Heart left ventricle (tissue), 16 donors: ENCODE results near the gene BLACAT1. TPM values are rescaled to one million over a fixed set of nuclear protein-coding genes. Genes with fewer than 3 reads are reported as not detected.
A peak's percentile ranks its signal among the peaks of the same experiment; 100 is the strongest.

Experiments used
- ATAC-seq, 4 donors: fragments of 200-7000 bp; cut with Tn5 transposase; one replicate each; pipeline ENCODE4 v1.9.1; 2020 to 2022; ENCODE audit warnings: moderate library complexity in 4 of 4, mild to moderate bottlenecking in 3 of 4, moderate number of reproducible peaks in 1 of 4
- DNase-seq, 5 donors: peaks; one replicate each; pipeline ENCODE4 v3.0.0-alpha.2; 2020
- H3K27ac ChIP-seq, 12 donors: fragments of 200-600 bp; sonication (generic) in 4 of 12; one replicate each; pipeline versions ENCODE4 v1.5.0 to v1.8.0; 2016 to 2022; ENCODE audit warnings: mild to moderate bottlenecking in 2 of 12
- H3K27me3 ChIP-seq, 9 donors: fragments of 200-600 bp; sonication (generic) in 2 of 9; one replicate each; pipeline versions ENCODE4 v1.5.1 to v1.8.0; 2016 to 2022; ENCODE audit warnings: mild to moderate bottlenecking in 3 of 9
- H3K36me3 ChIP-seq, 9 donors: fragments of 200-600 bp; sonication (generic) in 2 of 9; one replicate each; pipeline versions ENCODE4 v1.5.0 to v1.8.0; 2018 to 2022; ENCODE audit warnings: mild to moderate bottlenecking in 2 of 9
- H3K4me1 ChIP-seq, 12 donors: fragments of 200-600 bp; sonication (generic) in 4 of 12; one replicate each; pipeline versions ENCODE4 v1.5.0 to v1.8.0; 2016 to 2022; ENCODE audit warnings: mild to moderate bottlenecking in 3 of 12
- H3K4me3 ChIP-seq, 12 donors: fragments of 200-600 bp; sonication (generic) in 4 of 12; one replicate each; pipeline versions ENCODE4 v1.5.0 to v1.8.0; 2017 to 2022; ENCODE audit warnings: mild to moderate bottlenecking in 9 of 12, moderate library complexity in 4 of 12
- H3K9me3 ChIP-seq, 12 donors: fragments of 200-600 bp; sonication (generic) in 4 of 12; one replicate each; pipeline versions ENCODE4 v1.5.0 to v1.8.0; 2016 to 2022; ENCODE audit warnings: mild to moderate bottlenecking in 1 of 12
- CTCF ChIP-seq, 12 donors: fragments of 200-600 bp; sonication (generic) in 4 of 12; IDR thresholded peaks; one replicate each; pipeline versions ENCODE4 v1.5.0 to v1.8.0; 2018 to 2022; ENCODE audit warnings: antibody characterized with exemption in 12 of 12, mild to moderate bottlenecking in 5 of 12
- POLR2A ChIP-seq, 2 donors: fragments of 450-650 bp; IDR thresholded peaks; one replicate each; pipeline ENCODE4 v1.6.1; 2017; ENCODE audit warnings: antibody characterized with exemption in 2 of 2, mild to moderate bottlenecking in 2 of 2, moderate library complexity in 2 of 2
- WGBS, 4 donors: extraction: QIAGEN DNeasy Blood & Tissue Kit in 2 of 4; methylation state at CpG; one replicate each; pipeline versions ENCODE4 v1.1.5 to v1.1.7; 2013 to 2018; 5-methylcytosine and 5-hydroxymethylcytosine counted together
- intact Hi-C, 10 donors: fragments of 100-400 bp; cut with DNase I; formaldehyde crosslinking; loops; one replicate each; pipeline versions ENCODE4 v1.11.1 to v1.14.2; 2022
- polyA plus RNA-seq, 2 donors: library from polyadenylated mRNA; stranded (reverse); fragments of 200-250 nt; gene quantifications; one replicate each; pipeline ENCODE4 v1.2.3, GENCODE V29; 2013
- total RNA-seq, 9 donors: library from RNA; depleted of rRNA in 2 of 9; stranded (reverse); fragments of >200 nt in 2 of 9; fragmentation: NEBNext Ultra II Directional in 3 of 9; extraction: Animal tissue kit (Norgen Biotek cat#: 25700) in 3 of 9; gene quantifications; one replicate each; pipeline versions ENCODE4 v1.1.0 to v1.2.4, GENCODE V29; 2016 to 2023
- donor health status: ischemic (EF 13 %, LVEDD 7.1; RV severe dilation, severe dysfunction).
- donor health status: healthy with polysubstance abuse.
- donor health status: DM: no; HTN: yes; CAD: no.
- donor health status: DM: no; HTN: no; CAD: no.
- donor health status: ischemic (EF 25% LVEDD 6.9; RV normal size, moderate dysfunction).
- donor health status: ischemic (EF 25% LVEDD 5.7; RV mildly dilated, moderate dysfunction).
- donor health status: healthy.
- donor health status: DM: yes; HTN: yes; CAD: no.
- donor health status: ischemic (EF 35%, LVEDD 5.7; RV mildly dilated, moderate dysfunction).
- donor health status: nonischemic (EF 11% LVEDD 7.7; RV severe dilation, severe dysfunction).
- donor health status: DM: yes; HTN: yes; CAD: no.
- donor health status: PGD.
- donor health status: ischemic (EF 29% LVEDD 5.4; RV normal size, mild dysfunction).
- donor health status: nonischemic (EF 23%, LVEDD 6.1; RV moderate dilation, normal function).

The BLACAT1 gene
- total and polyA plus RNA-seq, 11 donors: 0.27 TPM; not detected in 10

GRCh38 chr1:205441318-205441633, 14.6 kb downstream of the BLACAT1 start:
- Histone ChIP-seq H3K27ac (peak overlapping the region in 2 of 12 donors; percentile 73 to 78), H3K27me3 (no peaks in the 10 kb centered on the region), H3K4me1 (peaks cover 8 to 65% (median 43%) of the 10 kb centered on the region in 12 donors), H3K4me3 (peak overlapping the region in 1 of 12 donors; percentile 36), H3K9me3 (no peaks in the 10 kb centered on the region), H3K36me3 (no peaks in the 10 kb centered on the region)
- no peak for TF ChIP-seq POLR2A (IDR thresholded peaks at IDR 0.05)
- no peak for TF ChIP-seq CTCF (IDR thresholded peaks at IDR 0.05)
- ATAC-seq (no peak), DNase-seq (no peak)
- WGBS, 4 donors: 76 to 90% (median 84%) methylated on average over 6 of the region's 6 CpGs
- intact Hi-C loops: no loop called here

- ATAC-seq (peak; percentile 48 to 76 (median 52)), DNase-seq (peak in 4 of 5 donors; percentile 38 to 56 (median 47))
- Histone ChIP-seq H3K36me3 (no peaks in the 10 kb centered on the region), H3K4me1 (peaks cover 7 to 63% (median 43%) of the 10 kb centered on the region in 12 donors), H3K27ac (peak overlapping the region in 9 of 12 donors; percentile 1 to 78 (median 45)), H3K9me3 (no peaks in the 10 kb centered on the region), H3K4me3 (peak overlapping the region in 1 of 12 donors; percentile 36), H3K27me3 (no peaks in the 10 kb centered on the region)
- TF ChIP-seq POLR2A (IDR thresholded peaks at IDR 0.05) (no peak), CTCF (IDR thresholded peaks at IDR 0.05) (no peak)
- 43 to 58% (median 53%) methylated on average over 14 to 15 of the region's 15 CpGs for WGBS, 4 donors
- intact Hi-C loops: no loop called here
These were observed 15.1 kb downstream of the BLACAT1 start for GRCh38 chr1:205440476-205441317.

GRCh38 chr1:205440121-205440475, 15.7 kb downstream of the BLACAT1 start:
- Histone ChIP-seq H3K4me3 (no peak overlapping the region), H3K27ac (peak overlapping the region in 8 of 12 donors; percentile 1 to 78 (median 46)), H3K36me3 (no peaks in the 10 kb centered on the region), H3K4me1 (peaks cover 7 to 58% (median 43%) of the 10 kb centered on the region in 12 donors), H3K27me3 (no peaks in the 10 kb centered on the region), H3K9me3 (no peaks in the 10 kb centered on the region)
- WGBS, 4 donors: 64 to 72% (median 65%) methylated on average over 5 of the region's 5 CpGs
- no peak for ATAC-seq
- TF ChIP-seq CTCF (IDR thresholded peaks at IDR 0.05) (no peak), POLR2A (IDR thresholded peaks at IDR 0.05) (no peak)
- DNase-seq: peak in 1 of 5 donors; percentile 64
- intact Hi-C loops: no loop called here
